GM19099 (cell line): ENCODE results near the gene FMNL2.

Experiments
- POLR2A ChIP-seq: IDR thresholded peaks from 3 replicates; pipeline ENCODE4 v1.6.1; 2011; ENCODE audit warnings: low read depth; ENCODE audit not compliant: insufficient read length; ENCODE audit errors: extremely low read depth

Gene FMNL2

DNA sequence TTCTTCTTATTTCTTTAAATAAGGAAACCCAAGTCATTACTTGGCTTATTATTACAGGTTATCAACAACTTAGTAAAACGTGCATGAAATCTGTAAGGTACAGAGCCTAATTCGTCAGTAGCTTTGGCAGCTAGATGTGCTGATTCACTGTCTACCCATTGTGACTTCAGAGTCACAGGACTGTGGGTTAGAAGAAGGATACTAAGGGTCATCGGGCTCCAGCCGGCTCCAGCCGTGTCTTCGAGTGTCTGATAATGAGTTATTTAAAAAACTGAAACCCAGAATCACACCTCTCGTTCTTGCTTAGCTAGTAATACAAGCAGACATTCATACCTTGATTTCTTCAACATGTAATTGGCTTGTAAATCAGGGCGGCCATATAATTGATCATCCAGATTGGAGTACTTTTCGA is 170.5 kb downstream of the FMNL2 start:
- no peak for TF ChIP-seq POLR2A

DNA sequence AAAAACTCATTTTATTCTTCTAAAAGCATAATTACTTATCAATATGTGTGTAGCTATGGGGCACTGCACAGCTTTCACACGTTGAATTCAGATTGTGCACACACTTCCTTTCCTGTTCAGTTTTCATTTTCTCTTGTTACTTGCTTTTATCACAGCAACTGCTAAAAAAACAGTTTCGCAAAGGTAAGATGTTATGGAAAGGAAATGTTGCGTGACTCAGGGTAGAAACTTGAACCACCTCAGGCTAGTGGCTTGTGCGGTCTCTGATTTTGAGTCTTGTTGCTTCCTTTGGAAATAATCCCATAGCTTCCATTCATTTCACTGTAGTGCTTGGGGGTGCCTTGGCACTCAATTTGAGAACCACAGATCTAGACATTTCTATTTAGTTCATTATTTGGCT is 171.9 kb downstream of the FMNL2 start:
- no peak for TF ChIP-seq POLR2A

- no peak for TF ChIP-seq POLR2A
Observed at GRCh38 chr2:152507907-152508306, 172.9 kb downstream of the FMNL2 start.

- TF ChIP-seq POLR2A, result no peak
Observed at GRCh38 chr2:152508446-152508845, 173.5 kb downstream of the FMNL2 start.

GRCh38 chr2:152509772-152510491 is 175.0 kb downstream of the FMNL2 start:
- no peak for TF ChIP-seq POLR2A

DNA sequence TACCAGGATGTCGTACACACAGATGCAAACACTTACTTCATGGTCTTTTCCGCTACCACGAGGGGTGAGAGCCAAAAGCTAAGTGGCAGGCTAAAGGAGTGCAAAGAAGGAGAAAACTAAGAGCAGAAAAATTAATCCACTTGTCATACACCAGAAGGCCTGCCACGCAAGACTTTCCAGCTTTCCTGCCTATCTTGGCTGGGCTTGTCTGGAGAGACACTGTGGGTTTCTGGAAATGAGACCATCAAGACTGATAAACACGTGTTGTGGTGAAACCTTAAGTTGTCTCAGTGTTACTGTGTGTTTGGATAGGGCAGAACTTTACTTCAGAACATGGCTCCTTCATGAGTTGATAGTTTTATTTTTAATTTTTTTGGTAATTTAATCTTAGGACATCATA is 175.6 kb downstream of the FMNL2 start:
- TF ChIP-seq POLR2A, result no peak

DNA sequence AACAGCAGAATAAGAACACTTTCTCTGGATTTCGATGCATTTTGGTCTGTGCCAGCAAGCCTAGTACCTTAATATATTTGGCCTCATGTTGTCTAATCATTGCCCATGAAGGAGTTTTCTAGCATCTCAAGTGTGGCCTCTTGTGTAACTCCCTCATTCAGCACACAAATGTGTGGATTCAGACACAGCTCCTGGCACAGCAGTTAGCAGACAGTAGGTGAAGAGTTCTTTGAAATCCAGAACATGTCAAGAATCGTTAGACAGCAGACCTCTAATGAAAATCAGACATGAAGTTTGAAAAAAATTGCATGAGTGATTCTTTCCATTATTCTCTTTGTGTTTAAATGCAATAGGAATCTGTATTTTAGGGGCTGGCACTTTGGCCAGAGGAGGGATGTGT is 177.0 kb downstream of the FMNL2 start:
- TF ChIP-seq POLR2A, result no peak

- TF ChIP-seq POLR2A, result no peak
Observed at GRCh38 chr2:152513029-152513428, 178.1 kb downstream of the FMNL2 start.

DNA sequence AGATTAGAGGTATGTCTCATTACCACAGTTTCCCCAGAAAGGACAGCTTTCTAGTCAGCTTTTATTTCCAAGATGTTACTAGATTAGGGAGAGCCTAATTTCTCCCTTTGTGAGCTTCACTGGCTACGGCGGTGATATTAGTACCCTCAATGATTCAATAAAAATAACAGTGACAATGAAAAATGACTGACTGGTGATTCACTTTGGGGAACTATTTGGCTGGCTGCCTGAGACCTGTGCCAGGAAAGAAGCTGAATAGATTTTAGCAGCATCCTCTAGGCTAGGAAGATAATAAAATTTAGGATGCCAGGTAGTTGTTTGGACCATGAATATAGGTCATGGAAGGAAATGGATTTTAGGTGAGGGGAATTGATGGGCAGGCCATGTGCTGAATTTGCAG is 178.7 kb downstream of the FMNL2 start:
- TF ChIP-seq POLR2A, result no peak

GRCh38 chr2:152518034-152518433 is 183.1 kb downstream of the FMNL2 start:
- TF ChIP-seq POLR2A, result no peak

- TF ChIP-seq POLR2A, result no peak
Observed at GRCh38 chr2:152518641-152519580, 183.9 kb downstream of the FMNL2 start.

GRCh38 chr2:152519581-152519952 is 184.6 kb downstream of the FMNL2 start:
- TF ChIP-seq POLR2A, result no peak

GRCh38 chr2:152520759-152521158 is 185.8 kb downstream of the FMNL2 start:
- no peak for TF ChIP-seq POLR2A

DNA sequence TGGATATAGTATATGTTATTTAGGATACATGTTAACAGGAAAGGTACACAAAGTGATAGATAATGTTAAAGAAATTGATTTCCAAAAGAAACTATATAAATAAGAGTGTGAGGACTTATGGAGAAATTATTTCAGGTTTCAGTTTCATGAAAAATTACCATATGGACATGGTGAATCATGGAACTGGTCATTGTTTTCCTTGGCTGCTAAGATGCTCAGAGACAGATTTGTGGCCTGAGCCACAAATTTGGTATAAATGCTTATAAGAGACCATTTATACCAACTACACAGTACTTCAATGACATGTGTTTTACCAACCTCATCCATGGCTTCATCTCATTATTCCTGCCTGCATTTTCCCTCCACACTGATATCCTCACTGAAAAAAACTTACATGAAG is 188.1 kb downstream of the FMNL2 start:
- TF ChIP-seq POLR2A, result no peak

- TF ChIP-seq POLR2A, result no peak
Observed at GRCh38 chr2:152525277-152525838, 190.4 kb downstream of the FMNL2 start.
